CD4-positive, alpha-beta T cell treated with Interleukin-15 for 1 hour (primary cell): Measurements from ENCODE around the gene PTPRS.

Source experiments
- DNase-seq: peaks from one replicate; pipeline ENCODE4 v3.0.0-alpha.2; 2020

PTPRS gene

DNA sequence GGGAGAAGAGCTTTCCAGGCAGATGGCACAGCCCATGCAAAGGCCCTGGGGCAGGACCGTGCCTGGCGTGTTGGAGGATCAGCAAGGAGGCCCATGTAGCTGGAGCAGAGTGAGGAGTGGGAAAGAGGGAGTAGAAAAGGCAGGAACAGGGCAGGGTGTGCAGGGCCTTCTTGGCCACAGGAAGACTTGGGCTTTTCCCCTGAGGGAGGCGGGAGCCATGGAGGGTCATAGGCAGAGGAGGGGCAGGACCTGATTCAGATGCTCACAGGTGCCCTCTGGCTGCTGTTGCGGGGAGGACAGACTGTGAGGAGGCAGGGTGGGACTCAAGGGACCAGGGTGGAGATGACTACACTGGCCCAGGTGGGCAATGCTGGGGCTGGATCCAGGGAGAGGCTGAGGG is 13.8 kb upstream of the PTPRS start:
- DNase-seq, result no peak

DNA sequence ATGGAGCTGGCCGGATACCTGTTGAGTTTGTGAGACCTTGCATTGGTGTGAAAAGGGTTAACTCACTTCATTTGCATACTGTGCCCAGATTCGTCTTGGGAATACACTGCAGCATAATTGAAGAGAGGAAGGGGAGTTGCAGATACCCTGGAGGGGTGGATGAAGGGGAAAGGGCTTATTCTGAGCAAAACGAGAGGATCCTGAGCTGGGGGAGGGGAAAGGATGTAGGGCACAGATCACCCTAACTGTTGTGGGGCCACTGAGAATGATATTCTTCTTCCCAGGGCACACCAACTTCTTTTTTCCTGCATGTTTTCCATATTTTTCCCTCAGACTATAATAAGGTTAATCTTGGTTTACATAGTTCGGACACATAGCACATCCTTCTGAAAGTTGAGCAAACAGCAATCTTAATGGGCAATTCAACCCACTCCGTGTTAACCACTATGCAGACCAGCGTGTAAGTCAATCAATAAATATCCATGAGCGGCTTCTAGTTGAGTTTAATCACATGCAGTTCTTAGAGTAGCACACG is 11.7 kb upstream of the PTPRS start:
- DNase-seq, result no peak

DNA sequence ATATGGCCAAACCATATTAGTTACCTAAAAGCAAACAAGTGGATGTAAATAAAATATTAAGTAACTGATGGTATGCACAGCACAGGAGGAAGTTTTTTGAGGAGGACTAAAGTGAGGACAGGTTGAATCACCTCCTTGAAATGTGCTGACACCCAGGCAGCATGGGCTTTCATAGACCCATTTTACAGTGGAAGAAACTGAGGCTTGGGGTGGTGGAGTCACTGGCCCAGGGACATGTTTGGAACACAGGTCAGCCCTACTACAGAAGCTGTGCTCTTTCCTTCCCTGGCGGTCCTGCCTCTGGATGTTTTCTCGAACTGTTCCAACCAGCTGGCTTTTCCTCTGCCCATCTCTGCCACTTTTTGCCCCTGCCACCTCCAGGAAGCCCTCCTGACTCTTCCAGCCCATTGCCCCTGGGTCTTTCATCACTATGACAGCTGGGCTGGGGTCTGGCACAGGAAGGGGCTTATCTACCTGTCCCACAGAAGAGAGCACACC is 11.2 kb upstream of the PTPRS start:
- DNase-seq, result no peak

DNA sequence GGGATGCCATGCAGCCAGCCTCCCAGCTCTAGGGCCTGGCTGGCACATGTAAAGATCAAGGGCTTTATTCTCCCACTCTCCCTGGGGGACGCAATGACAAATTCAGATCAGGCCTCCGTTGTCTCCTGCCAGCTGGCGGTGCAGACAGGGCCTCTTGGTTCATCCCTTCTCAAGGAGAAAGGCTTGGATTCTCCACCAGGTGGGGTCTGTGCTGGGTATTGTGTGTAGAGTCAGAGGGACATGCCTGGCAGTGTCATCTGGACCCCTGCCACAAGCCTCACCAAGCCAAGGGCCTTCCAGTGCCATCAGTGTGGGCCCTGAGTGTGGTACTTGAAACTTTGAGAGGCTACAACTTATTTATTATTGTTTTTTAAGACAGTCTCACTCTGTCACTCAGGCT is 8.4 kb upstream of the PTPRS start:
- DNase-seq, result no peak

DNA sequence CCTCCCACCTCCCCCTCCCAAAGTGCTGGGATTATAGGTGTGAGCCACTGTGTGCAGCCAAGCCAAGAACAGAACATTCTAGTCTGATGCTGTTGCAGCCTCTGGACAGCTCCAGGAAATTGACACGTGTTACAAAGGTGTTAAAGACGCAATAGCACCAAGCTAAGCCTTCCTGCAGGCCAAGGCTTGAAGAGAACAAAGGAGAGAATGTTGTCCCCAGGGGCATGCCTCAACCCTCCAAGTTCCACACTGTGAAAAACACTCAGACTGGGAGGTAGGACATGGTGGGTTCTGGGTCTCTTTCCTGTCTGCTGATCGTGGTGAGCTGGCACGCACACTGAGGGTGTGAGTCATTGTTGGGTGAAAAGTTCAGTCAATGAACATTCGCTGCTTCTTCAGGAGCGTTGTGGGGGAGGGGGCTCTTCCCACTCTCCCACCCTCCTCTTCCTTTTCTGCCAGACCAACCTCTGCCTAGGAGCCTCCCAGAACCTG is 5.3 kb upstream of the PTPRS start:
- no peak for DNase-seq

DNA sequence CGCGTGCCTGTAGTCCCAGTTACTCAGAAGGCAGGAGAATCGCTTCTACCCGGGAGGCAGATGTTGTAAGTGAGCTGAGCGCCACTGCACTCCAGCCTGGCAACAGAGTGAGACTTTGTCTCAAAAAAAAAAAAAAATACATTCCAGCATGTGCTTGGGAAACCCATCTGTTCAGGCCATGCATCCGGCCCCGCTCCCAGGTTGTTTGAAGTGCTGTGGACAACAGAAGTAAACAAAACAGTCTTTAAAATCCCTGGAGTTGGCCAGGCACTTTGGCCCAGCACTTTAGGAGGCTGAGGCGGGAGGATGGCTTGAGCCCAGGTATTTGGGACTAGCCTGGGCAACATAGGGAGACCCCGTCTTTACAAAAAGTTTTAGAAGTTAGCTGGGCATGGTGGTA is 3.2 kb upstream of the PTPRS start:
- DNase-seq, result no peak

DNA sequence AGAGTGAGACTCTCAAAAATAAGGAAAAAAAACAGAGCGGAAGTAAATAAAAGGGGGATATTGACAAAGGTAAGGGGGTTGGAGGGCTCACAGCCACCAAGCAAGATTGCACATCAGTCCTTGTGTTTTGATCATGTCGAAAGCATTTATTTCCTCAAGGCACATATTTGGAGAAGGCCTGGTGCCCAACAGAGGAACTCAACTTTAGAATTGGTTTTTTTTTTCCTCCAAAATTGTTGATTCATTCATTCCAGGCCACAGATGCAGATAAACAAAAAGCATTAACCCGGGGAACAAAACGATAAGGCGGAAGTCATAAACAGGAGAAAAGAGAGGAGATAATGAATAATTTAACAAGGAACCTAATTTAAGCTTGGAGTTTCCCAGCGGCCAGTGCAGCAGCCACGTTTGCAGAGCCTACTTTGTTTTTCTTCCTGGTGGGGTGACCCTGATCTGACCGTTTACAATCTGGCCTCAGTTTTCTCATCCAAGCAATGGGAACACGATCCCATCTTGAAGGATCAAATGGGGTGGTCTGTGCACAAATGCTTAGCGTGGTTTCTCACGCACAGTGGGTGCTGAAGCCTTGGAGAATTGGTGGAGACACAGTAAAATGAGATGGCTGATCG is 2.1 kb upstream of the PTPRS start:
- no peak for DNase-seq

DNA sequence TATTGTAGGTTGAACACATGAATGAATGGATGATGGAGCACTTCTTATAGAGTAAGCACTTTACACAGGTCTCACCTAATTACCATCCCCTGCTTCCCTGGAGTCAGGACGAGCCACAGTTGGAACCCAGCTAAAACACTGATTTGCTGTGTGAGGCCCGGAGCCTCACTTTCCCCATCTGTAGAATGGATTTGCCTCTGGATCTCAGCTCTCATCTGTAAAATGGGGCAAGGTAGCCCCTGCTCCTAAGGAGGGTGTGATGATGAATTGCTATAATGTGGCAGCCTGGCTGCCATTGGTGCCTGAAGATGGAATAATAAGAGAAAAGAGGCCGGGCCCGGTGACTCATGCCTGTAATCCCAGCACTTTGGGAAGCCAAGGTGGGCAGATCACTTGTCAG is 1.4 kb upstream of the PTPRS start:
- DNase-seq, result no peak

DNA sequence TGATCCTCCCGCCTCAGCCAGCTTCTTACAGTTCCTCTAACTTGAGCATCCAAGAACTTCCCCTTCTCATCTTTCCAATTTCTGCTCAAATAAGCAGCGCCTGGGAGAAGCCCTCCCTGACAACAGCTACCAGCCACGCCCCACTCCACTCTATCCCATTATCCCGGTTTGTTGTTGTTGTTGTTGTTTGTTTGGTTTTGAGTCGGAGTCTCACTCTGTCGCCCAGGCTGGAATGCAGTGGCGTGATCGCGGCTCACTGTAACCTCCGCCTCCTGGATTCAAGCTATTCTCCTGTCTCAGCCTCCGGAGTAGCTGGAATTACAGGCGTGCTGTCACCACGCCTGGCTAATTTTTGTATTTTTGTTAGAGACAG is 822 bp upstream of the PTPRS start:
- no peak for DNase-seq

DNA sequence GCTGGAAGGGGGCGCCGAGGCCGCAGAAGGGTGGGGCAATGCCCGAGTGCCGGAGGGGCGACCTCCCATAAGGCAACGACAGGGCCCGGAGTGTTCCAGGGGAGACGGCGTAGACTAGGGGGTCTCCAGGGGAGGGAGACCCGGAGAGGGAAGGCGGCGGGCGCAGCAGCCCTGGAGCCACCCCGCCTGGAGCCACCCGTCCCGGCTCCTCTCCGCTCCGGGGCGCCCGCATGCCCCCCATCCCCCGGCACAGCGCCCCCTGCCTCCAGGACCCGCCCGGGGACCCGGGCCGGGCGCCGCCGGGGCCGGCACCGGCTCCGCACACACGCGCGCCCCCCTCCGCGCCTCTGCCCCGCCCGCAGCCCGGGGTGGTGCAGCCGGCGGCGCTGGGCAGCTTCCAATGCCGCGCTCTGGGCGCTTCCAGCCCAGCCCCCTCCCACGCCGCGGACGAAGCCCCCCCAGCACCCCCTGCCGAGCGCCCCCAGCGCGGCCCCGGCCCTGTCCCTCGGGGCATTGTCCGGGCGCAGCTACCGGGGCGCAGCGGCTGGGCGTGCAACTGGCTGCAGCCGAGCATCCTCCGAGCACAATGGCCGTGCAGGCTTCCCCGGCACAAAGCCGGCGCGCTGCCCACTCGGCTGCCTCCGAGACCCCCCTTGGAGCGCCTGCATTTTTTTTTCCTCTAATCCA is 519 bp downstream of the PTPRS start:
- DNase-seq, result no peak

DNA sequence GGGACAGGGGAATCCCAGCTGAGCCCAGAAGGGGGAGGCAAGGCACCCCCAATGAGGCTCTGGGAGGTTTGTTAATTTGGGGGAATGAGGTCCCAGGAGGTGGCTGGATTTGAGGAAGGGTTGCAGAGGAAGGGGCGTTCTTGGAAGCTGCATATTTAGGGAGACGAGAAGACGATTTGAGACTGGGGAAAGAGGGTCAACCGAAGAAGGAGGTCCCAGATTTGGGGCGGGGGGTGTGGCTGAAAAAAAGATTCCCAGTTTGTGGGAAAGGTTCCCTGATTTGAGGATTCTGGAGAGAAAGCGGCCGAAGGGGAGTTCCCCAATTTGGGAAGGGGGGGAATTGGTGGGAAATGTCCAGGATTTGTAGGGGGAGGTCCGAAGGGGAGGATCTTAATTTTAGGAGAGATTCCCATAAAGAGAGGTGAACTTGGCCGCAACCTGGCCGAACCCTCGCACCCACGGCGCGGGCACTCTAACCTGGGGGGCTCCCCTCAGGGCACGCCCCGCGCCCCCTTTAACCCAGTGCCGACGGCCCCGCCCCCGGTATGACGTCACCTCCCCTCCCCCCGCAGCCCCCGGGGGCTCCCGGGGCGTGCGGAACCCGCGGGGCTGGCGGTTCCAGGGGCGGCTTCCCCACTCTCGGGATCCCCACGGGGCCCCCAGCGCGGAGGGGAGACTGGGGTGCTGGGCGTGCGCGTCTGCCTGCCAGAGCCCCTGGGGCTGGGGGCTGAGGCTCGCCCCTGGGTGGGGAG is 1.2 kb downstream of the PTPRS start:
- DNase-seq, result no peak

DNA sequence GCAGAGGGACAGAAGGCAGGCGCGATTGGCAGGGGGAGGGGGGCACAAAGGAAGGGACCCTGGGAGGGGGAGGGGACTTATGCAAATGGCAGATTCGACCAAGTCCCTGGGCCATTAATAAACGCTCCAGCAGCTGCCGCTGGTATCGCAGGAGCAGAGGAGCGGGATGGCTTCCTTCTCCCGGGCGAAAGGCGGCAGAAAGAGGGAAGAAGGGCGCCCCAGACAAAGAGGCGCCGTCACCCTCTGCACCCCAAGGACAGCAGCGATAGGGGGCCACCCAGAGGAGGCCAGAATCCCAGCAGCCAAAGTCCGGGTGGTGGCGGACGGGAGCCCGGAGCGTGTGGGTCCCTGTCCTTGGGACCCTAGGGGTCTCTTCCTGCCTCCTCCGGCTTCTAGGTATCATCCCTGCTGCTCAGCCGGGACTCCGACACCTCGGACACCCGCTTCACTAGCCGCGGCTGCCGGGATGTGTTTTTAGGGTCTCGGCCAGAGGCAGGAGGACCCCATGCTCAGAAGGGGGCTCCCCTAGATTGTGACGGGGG is 1.9 kb downstream of the PTPRS start:
- DNase-seq, result no peak

DNA sequence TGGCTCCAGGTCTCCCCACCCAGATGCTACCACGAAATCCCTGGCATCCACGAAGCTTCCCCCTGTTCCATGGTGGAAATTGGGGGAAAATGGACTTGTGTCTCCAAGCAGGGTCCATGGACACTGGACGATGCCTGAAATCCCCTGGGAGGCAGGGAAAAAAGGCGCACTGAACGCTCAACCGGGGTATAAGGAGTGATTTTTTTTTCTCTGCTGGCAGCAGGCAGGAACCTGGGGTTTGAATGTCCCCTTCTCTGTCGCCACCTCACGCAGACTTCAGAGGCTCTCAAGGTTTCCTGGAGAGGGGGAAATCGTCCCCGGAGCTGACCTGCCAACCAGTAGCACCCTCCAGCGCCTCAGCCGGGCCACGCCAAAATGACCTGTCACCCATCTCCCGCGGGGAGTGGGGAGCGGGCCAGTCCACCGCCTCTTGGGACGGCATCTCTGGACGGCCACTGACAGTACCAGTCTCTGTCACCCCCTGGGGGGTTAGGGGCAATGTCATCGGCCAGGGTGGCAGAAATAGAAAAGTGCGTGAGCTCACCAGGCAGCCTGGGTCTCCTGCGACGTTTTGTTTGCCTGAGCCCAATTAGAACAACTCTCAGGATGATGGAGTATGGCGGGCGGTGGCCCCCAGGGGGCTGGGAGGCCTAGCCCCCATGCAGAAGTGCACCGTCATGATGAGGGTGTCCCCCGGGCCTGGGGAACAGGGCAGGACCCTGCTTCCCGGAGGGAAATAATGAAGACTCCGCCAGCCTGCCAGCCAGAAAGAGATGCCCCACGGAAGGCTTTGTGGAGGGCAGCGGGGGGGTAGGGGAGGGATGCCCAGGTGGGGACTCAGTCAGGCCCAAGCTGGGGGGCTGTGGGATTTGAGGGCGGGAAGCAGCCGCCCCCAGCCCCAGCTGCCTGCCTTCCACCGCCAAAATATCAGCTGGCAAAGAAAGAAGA is 2.6 kb downstream of the PTPRS start:
- no peak for DNase-seq

DNA sequence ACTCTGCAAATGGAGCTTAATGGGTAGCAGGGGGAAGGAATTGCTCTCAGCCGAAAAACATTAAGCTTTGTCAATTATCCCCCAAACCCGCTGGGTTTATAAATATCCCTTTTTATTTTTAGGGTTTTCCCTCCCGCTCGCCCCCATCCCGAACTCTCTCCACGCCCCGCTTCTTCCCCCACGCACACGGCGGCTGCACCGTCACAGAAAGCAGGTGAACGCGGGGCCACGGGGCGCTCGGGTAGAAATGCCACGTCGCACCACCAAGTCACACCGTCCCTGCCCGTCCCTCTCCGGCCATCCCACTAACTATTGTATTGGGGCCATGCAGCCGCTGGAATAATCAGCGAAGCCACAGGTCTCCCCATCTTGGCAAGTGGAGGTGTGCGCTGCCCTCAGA is 3.5 kb downstream of the PTPRS start:
- no peak for DNase-seq

DNA sequence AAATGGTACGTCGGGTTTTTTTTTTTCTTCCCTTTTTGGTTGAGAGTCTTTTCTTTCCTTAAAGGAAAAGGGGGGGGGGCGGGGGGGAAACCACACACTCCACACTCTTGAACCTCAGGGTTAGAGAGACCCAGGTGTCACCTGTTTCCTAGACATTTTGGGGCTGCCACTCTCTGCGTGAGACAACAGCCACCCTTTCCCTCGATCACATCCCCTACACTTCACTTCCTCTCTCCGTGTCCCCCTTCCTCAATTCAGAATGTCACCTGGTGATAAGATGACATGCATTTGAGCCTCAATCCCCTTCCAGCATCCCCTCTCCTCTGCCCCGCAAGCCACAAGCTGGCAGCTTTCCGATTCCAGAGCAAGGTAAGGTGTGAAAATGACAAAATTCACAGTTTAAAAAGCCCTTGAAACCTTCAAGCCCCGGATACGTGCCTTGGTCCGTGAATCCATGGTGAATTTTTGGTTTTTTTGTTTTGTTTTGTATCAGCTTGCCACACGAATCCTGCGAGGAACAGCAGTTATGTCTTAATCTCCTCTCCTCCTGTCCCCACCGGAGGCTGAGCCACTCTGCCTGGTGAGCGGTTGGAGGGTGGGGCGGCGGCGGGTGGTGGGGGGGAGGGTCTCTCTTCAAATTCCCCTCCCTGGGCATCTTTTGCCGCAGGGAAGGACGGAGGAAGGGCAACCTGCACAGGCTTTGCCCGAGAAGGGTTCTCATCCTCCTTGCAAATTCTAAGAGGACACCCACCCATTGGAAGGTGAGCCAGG is 4.2 kb downstream of the PTPRS start:
- no peak for DNase-seq

DNA sequence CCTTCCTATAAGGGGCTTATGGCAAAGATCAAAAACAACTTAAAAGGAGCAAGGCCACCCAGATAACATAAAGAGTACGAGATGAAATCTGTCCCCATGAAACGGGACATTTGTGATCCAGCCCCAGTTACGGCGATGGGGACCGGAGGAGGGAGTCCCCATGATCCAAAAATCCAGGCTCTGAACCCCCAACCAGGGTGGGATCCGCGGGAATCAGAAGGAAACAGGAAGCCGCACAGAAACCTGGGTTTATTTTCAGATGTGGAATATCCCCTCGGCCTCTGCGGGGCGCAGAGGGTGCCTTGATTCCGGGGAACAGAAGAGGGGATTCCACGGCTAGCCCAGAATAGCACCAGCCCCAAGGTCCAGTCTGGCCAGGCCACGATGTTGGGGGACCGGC is 5.0 kb downstream of the PTPRS start:
- DNase-seq, result no peak

DNA sequence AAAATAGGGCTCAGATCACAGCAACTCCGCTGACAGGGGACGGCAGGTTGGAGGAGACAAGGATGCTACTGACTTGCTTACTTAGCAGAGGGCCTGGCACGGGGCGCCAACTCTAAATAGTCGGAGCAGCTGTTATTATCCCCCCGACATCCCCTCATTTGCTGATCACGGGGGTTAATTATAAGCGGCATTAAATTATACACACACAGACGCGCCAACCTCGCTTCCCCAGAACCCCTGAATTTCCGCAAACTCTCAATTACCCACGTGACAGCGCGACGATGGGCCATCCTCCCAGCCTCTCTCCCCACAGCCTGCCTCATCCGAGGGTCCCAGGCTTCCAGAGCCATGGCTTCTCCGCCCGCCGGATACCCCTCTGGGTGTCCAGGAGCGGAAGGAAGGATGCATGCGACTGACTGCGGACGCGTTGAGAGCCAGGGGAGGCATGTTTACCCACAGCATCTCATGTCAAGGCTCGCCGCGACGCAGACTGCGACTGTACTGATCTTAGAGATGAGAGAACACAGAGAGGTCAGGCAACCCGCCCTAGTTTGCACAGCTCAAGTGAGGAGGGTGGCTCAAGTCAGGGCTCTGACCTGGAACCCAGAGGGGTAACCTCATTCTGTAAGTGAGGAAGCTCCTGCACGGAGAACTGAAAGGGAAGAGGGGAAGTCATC is 5.7 kb downstream of the PTPRS start:
- no peak for DNase-seq

DNA sequence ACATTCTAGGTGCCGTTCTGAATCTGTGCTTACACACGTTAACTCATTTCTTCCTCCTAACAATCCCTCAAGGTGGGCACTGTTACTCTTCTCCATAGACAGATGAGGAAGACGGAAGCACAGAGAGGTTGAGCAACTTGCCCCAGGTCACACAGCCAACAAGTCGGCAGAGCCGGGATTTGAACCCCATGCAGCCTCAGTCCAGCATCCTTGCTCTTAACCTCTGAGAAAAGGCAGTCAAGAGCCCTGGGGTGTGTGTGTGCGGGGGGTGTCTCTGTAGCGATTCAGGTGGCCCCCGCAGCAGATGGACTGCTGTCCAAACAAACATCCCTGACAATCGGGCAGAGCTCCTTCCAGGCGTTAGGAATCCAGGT is 6.3 kb downstream of the PTPRS start:
- DNase-seq, result no peak

DNA sequence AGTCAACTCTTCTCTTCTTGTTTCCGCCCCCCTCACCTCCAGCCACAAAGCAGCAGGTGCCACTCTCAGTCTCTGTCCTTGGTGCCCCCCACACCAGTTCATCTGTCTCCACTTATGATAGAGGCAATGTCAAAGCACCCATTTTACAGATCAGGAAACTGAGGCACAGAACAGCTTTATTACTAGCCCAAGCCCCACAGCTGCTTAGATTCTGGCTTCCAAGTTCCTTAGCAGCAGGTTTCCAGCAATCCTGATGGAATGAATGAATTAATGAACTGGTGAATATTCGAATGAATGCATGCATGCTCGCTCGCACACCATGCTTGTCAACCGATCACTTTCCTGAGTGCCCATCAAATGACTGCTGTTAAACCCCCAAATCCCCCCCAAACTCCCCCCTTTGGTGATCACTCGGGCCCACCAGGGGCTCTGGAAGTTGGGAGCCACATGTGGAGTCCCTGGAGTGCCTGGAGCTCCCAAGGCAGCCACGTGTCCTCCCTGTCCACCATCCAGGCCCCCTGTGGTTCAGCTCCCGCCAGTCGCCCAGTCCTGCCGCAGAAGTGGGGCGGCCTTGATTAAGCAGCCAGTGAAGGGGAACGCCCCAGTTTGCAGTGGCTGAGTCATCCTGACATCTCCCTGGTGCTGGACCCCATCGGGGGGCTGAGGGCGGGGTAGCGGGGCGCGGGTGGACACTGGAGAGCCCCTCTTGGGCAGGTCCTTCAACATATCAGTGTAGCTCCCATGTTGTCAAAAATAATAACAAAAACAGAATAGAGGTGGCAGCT is 6.8 kb downstream of the PTPRS start:
- DNase-seq, result no peak

DNA sequence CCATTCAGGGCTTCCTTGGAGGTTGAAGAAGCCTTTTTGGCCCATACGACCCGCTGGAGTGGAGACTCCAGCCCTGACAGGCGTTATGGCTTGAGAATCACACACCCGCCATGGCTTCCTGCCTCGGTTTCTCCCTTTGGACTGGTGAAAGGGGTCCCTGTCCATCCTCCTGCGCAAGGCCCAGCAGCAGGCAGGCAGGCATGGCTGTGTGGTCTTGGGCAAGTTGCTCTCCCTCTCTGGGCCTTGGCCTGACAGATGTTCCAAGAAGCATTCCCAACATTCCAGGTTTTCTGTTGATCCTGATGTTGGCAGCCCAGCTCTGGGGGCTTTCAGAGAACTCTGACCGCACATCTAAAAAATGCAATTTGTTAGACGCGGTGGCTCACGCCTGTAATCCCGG is 8.1 kb downstream of the PTPRS start:
- no peak for DNase-seq
